Fibroblast of pulmonary artery (primary cell): ENCODE measurements around the gene TCAP.

ENCODE experiments used
- DNase-seq: peaks from one replicate; pipeline ENCODE4 v3.0.0-alpha.2; 2010; ENCODE audit warnings: low read depth
- H3K4me3 ChIP-seq: replicated peaks from 2 replicates; pipeline ENCODE4 v1.5.1; 2011; ENCODE audit warnings: low read depth, mild to moderate bottlenecking, control low read depth, low read length, moderate library complexity
- CTCF ChIP-seq: IDR thresholded peaks from 2 replicates; pipeline ENCODE4 v1.5.1; 2011; ENCODE audit warnings: mild to moderate bottlenecking, control low read depth, low read length, inconsistent platforms; ENCODE audit errors: missing control alignments

TCAP gene

GRCh38 chr17:39711851-39712250 lies 46.7 kb downstream of the TCAP start:
- no peak for TF ChIP-seq CTCF
- no peak for DNase-seq
- H3K4me3 ChIP-seq = no peak overlapping the region

- H3K4me3 ChIP-seq = no peak overlapping the region
- no peak for TF ChIP-seq CTCF
- DNase-seq = no peak
Measured at GRCh38 chr17:39714234-39714633, 49.1 kb downstream of the TCAP start.

GRCh38 chr17:39715375-39716072 lies 50.4 kb downstream of the TCAP start:
- no peak overlapping the region for H3K4me3 ChIP-seq
- TF ChIP-seq CTCF = no peak
- DNase-seq = no peak
